Upper lobe of left lung (tissue), 6 donors: ENCODE results near the gene PNKP. TPM values are rescaled to one million over a fixed set of nuclear protein-coding genes. Genes with fewer than 3 reads are reported as not detected.
A peak's percentile ranks its signal among the peaks of the same experiment; 100 is the strongest.

Experiments used
- ATAC-seq, 2 donors: fragments of 200-7000 bp; cut with Tn5 transposase; one replicate each; pipeline ENCODE4 v1.9.1; 2022; ENCODE audit warnings: mild to moderate bottlenecking in 2 of 2, moderate library complexity in 2 of 2; ENCODE audit not compliant: low FRiP score in 2 of 2
- DNase-seq, 2 donors: peaks; one replicate each; pipeline ENCODE4 v3.0.0-alpha.2; 2019 to 2020
- H3K27ac ChIP-seq, 4 donors: fragments of 200-600 bp; sonication (generic); one replicate each; pipeline ENCODE4 v1.5.1; 2016 to 2019
- H3K27me3 ChIP-seq, 4 donors: fragments of 200-600 bp; sonication (generic); one replicate each; pipeline ENCODE4 v1.5.1; 2017 to 2019
- H3K36me3 ChIP-seq, 4 donors: fragments of 200-600 bp; sonication (generic); one replicate each; pipeline ENCODE4 v1.5.1; 2016 to 2019
- H3K4me1 ChIP-seq, 4 donors: fragments of 200-600 bp; sonication (generic); one replicate each; pipeline ENCODE4 v1.5.1; 2018 to 2019
- H3K4me3 ChIP-seq, 4 donors: fragments of 200-600 bp; sonication (generic); one replicate each; pipeline ENCODE4 v1.5.1; 2017 to 2019; ENCODE audit warnings: mild to moderate bottlenecking in 2 of 4, moderate library complexity in 1 of 4
- H3K9me3 ChIP-seq, 4 donors: fragments of 200-600 bp; sonication (generic); one replicate each; pipeline ENCODE4 v1.5.1; 2018 to 2019
- CTCF ChIP-seq, 6 experiments: fragments of 450-650 bp in 4 of 6; fragments of 200-600 bp in 2 of 6; sonication (generic) in 2 of 6; IDR thresholded peaks; one replicate each; pipeline ENCODE4 v1.5.1; 2016 to 2019; ENCODE audit warnings: antibody characterized with exemption in 6 of 6
- EP300 ChIP-seq, 4 donors: sonication (generic); formaldehyde crosslinking; IDR thresholded peaks; one replicate each; pipeline ENCODE4 v1.5.1; 2017; ENCODE audit warnings: antibody characterized with exemption in 4 of 4, control low read depth in 2 of 4
- POLR2A ChIP-seq, 4 donors: fragments of 450-650 bp; IDR thresholded peaks; one replicate each; pipeline ENCODE4 v1.5.1; 2016 to 2017; ENCODE audit warnings: antibody characterized with exemption in 4 of 4, mild to moderate bottlenecking in 2 of 4
- POLR2AphosphoS5 ChIP-seq, 2 donors: sonication (generic); formaldehyde crosslinking; IDR thresholded peaks; one replicate each; pipeline ENCODE4 v1.5.1; 2017; ENCODE audit warnings: antibody characterized with exemption in 2 of 2
- WGBS, 2 donors: methylation state at CpG; one replicate each; pipeline ENCODE4 v1.1.5; 2017 to 2018; 5-methylcytosine and 5-hydroxymethylcytosine counted together
- total RNA-seq, 6 donors: library from RNA; depleted of rRNA in 4 of 6; stranded (reverse); fragments of >200 nt in 4 of 6; gene quantifications; one replicate each; pipeline versions ENCODE4 v1.1.0 to v1.2.1, GENCODE V29; 2016 to 2021
- donor health status: DM: no; HTN: no; CAD: no; lungs with moderate emphysema.
- donor health status: DM: no; HTN: yes; CAD: no; lungs with severe emphysema.

Gene PNKP
- total RNA-seq, 6 donors from 2014 or later: 47.6 to 321 (median 88.6) TPM

- peaks cover 12 to 82% (median 69%) of the 10 kb centered on the region in 4 donors for H3K36me3 ChIP-seq
- WGBS, 2 donors: 84 to 89% methylated on average over 41 to 50 of the region's 60 CpGs
- no peak overlapping the region for H3K4me3 ChIP-seq
- H3K4me1 ChIP-seq: peaks cover 17 to 26% (median 25%) of the 10 kb centered on the region in 4 donors
- no peak for TF ChIP-seq POLR2A (IDR thresholded peaks at IDR 0.05)
- TF ChIP-seq POLR2AphosphoS5 (IDR thresholded peaks at IDR 0.05): no peak
- no peak for TF ChIP-seq CTCF (IDR thresholded peaks at IDR 0.05)
- no peak for TF ChIP-seq EP300 (IDR thresholded peaks at IDR 0.05)
- H3K27ac ChIP-seq: peak overlapping the region in 2 of 4 donors; percentile 54 to 63
- no peaks in the 10 kb centered on the region for H3K9me3 ChIP-seq
- no peaks in the 10 kb centered on the region for H3K27me3 ChIP-seq
- ATAC-seq (no peak), DNase-seq (peak in 1 of 2 donors; percentile 88)
These were observed 5.6 kb downstream of the PNKP start for GRCh38 chr19:49861541-49862378.

- Histone ChIP-seq H3K4me3 (no peak overlapping the region), H3K9me3 (no peaks in the 10 kb centered on the region), H3K36me3 (peaks cover 12 to 89% (median 75%) of the 10 kb centered on the region in 4 donors), H3K4me1 (peaks cover 11 to 19% (median 18%) of the 10 kb centered on the region in 4 donors), H3K27me3 (no peaks in the 10 kb centered on the region), H3K27ac (peak overlapping the region in 3 of 4 donors; percentile 54 to 63 (median 61))
- TF ChIP-seq POLR2A (IDR thresholded peaks at IDR 0.05) (no peak), CTCF (IDR thresholded peaks at IDR 0.05) (no peak), EP300 (IDR thresholded peaks at IDR 0.05) (no peak), POLR2AphosphoS5 (IDR thresholded peaks at IDR 0.05) (no peak)
- WGBS, 2 donors: 31 to 52% methylated on average over 7 to 13 of the region's 13 CpGs
- DNase-seq: peak in 1 of 2 donors; percentile 55
- peak in 1 of 2 donors; percentile 46 for ATAC-seq
These were observed 6.3 kb downstream of the PNKP start for GRCh38 chr19:49861107-49861506.

GRCh38 chr19:49860336-49861102 lies 6.9 kb downstream of the PNKP start:
- Histone ChIP-seq H3K36me3 (peaks cover 12 to 95% (median 77%) of the 10 kb centered on the region in 4 donors), H3K9me3 (no peaks in the 10 kb centered on the region), H3K27ac (peak overlapping the region in 3 of 4 donors; percentile 54 to 63 (median 61)), H3K4me3 (no peak overlapping the region), H3K4me1 (peaks cover 5 to 14% (median 12%) of the 10 kb centered on the region in 4 donors), H3K27me3 (no peaks in the 10 kb centered on the region)
- no peak for TF ChIP-seq EP300 (IDR thresholded peaks at IDR 0.05)
- TF ChIP-seq CTCF (IDR thresholded peaks at IDR 0.05): no peak
- no peak for TF ChIP-seq POLR2A (IDR thresholded peaks at IDR 0.05)
- no peak for TF ChIP-seq POLR2AphosphoS5 (IDR thresholded peaks at IDR 0.05)
- DNase-seq (peak in 1 of 2 donors; percentile 62), ATAC-seq (no peak)
- WGBS, 2 donors: 79 to 87% methylated on average over 11 to 17 of the region's 17 CpGs

- H3K9me3 ChIP-seq: no peaks in the 10 kb centered on the region
- 91 to 95% methylated on average over 7 to 19 of the region's 22 CpGs for WGBS, 2 donors
- H3K27ac ChIP-seq: no peak overlapping the region
- TF ChIP-seq POLR2A (IDR thresholded peaks at IDR 0.05) (no peak), EP300 (IDR thresholded peaks at IDR 0.05) (no peak), POLR2AphosphoS5 (IDR thresholded peaks at IDR 0.05) (no peak), CTCF (IDR thresholded peaks at IDR 0.05) (no peak)
- peaks cover 0 to 8% (median 5%) of the 10 kb centered on the region in 4 donors for H3K4me1 ChIP-seq
- H3K27me3 ChIP-seq: no peaks in the 10 kb centered on the region
- no peak overlapping the region for H3K4me3 ChIP-seq
- H3K36me3 ChIP-seq: peaks cover 12 to 98% (median 80%) of the 10 kb centered on the region in 4 donors
- DNase-seq (peak in 1 of 2 donors; percentile 71), ATAC-seq (no peak)
These were observed 7.6 kb downstream of the PNKP start for GRCh38 chr19:49859682-49860335.
